Hepatocyte (in vitro differentiated cells): ENCODE measurements around the gene THAP3.

Source experiments
- CTCF ChIP-seq: fragments of 200-600 bp; sonication (generic); IDR thresholded peaks from 2 replicates; pipeline ENCODE4 v1.5.1; 2016; ENCODE audit warnings: antibody characterized with exemption, mild to moderate bottlenecking; ENCODE audit not compliant: poor library complexity
- EZH2 ChIP-seq: fragments of 200-600 bp; sonication (generic); IDR thresholded peaks from 2 replicates; pipeline ENCODE4 v1.6.1; 2016; ENCODE audit warnings: antibody characterized with exemption, mild to moderate bottlenecking, borderline replicate concordance

GRCh38 chr1:6658359-6659060, 33.8 kb downstream of the THAP3 start:
- no peak for TF ChIP-seq EZH2
- no peak for TF ChIP-seq CTCF
